ENCODE measurements around the gene PLA2G7. TPM values are rescaled to one million over a fixed set of nuclear protein-coding genes. Genes with fewer than 3 reads are reported as not detected.
"Not testable (repeated sequence)": the region's sequence is repeated elsewhere in the genome, so short reads cannot be mapped to it uniquely, and the experiment has no call there.

Gene PLA2G7
- total and polyA plus RNA-seq, 2 donors from 2014 or later, result 1.9 TPM; not detected in 1

DNA sequence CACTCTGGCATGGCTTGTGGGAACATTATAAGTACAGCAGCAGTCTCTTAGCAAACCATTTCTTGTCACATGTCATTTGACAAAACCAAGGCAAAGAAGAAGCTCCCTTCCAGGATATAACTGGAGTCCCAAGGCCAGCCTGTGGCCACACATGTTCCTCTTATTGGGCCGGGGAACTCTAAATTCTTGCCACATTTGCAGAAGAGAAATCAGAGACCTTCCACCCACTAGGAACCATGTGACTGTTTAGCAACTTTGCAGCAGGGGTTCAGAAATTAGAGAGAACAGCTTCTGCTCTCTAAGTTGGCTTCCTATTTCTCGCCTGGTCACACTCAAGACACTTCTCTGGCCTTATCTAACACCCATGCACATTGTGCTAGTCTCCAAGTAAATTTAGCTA is 37.6 kb upstream of the PLA2G7 start:
- Histone ChIP-seq H3K4me3 (ENCODE audit: low read length in 3 of 3) (no peak overlapping the region), H3K27me3 (ENCODE audit: control insufficient read depth, insufficient read depth, low read length) (no peaks in the 10 kb centered on the region), H3K27ac (ENCODE audit: low read depth in 2 of 2, low read length in 2 of 2) (no peak overlapping the region), H3K36me3 (ENCODE audit: control insufficient read depth in 2 of 3, insufficient read depth in 3 of 3, low read length in 3 of 3) (no peaks in the 10 kb centered on the region), H3K4me1 (ENCODE audit: control insufficient read depth in 2 of 3, insufficient read depth in 2 of 3, low read depth in 1 of 3, low read length in 3 of 3) (no peaks in the 10 kb centered on the region), H3K9ac (ENCODE audit: low read length in 3 of 3) (no peak overlapping the region), H3K9me3 (ENCODE audit: control insufficient read depth in 2 of 3, insufficient read depth in 1 of 3, low read length in 3 of 3) (no peaks in the 10 kb centered on the region)
- no peak for FAIRE-seq
- DNase-seq, result peak in 1 of 5 donors; percentile 19
- intact Hi-C loops (cut with DNase I), result no loop called here
- TF ChIP-seq, protein P1, sequence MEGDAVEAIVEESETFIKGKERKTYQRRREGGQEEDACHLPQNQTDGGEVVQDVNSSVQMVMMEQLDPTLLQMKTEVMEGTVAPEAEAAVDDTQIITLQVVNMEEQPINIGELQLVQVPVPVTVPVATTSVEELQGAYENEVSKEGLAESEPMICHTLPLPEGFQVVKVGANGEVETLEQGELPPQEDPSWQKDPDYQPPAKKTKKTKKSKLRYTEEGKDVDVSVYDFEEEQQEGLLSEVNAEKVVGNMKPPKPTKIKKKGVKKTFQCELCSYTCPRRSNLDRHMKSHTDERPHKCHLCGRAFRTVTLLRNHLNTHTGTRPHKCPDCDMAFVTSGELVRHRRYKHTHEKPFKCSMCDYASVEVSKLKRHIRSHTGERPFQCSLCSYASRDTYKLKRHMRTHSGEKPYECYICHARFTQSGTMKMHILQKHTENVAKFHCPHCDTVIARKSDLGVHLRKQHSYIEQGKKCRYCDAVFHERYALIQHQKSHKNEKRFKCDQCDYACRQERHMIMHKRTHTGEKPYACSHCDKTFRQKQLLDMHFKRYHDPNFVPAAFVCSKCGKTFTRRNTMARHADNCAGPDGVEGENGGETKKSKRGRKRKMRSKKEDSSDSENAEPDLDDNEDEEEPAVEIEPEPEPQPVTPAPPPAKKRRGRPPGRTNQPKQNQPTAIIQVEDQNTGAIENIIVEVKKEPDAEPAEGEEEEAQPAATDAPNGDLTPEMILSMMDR (IDR thresholded peaks at IDR 0.05; ENCODE audit: borderline replicate concordance, extremely low read depth, insufficient read depth), result no peak

DNA sequence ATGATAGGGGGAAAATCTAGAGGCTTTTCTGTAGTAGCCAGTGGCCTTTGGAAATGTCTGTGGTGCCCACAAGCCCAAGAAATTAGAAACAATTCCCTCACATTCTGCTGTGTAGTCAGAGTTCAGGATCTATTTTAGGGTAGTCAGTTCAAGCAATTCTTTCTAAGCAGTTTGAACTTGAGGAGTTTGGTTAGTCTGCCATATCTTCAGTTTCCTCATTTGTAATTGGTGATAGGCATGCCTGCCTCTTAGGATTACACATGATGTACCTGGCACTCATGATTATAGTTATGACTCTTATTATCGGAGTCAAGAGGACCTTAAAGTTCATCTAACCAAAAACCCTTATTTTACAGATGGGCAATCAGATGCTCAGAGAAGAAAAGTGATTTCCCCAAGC is 36.8 kb upstream of the PLA2G7 start:
- FAIRE-seq, result no peak

DNA sequence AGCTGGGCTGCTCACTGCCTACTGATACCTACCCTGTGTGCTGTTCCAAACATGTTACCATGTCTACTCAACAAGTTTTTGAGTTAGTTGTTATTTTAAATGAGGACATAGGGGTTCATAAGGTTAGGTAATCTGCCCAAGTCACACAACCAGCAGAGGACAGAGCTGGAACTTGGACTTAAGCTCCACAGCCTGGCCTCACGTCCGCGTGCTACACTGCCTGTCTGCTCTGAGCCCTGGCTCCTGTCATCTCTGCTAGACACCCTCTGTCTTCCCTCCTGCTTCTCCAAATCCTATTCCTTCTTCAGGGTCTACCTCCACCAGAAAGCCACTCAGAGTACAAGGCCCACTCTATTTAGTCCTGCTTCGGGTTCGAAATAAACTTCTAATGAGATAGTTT is 29.8 kb upstream of the PLA2G7 start:
- intact Hi-C loops (cut with DNase I), result no loop called here
- H3K27ac ChIP-seq (ENCODE audit: low read depth in 2 of 2, low read length in 2 of 2), result no peak overlapping the region
- no peaks in the 10 kb centered on the region for H3K4me1 ChIP-seq (ENCODE audit: control insufficient read depth in 2 of 3, insufficient read depth in 2 of 3, low read depth in 1 of 3, low read length in 3 of 3)
- TF ChIP-seq, protein P1 (IDR thresholded peaks at IDR 0.05; ENCODE audit: borderline replicate concordance, extremely low read depth, insufficient read depth), result no peak
- no peak for DNase-seq
- H3K4me3 ChIP-seq (ENCODE audit: low read length in 3 of 3), result no peak overlapping the region
- no peaks in the 10 kb centered on the region for H3K9me3 ChIP-seq (ENCODE audit: control insufficient read depth in 2 of 3, insufficient read depth in 1 of 3, low read length in 3 of 3)
- no peak for FAIRE-seq
- H3K27me3 ChIP-seq (ENCODE audit: control insufficient read depth, insufficient read depth, low read length), result no peaks in the 10 kb centered on the region
- no peak overlapping the region for H3K9ac ChIP-seq (ENCODE audit: low read length in 3 of 3)
- H3K36me3 ChIP-seq (ENCODE audit: control insufficient read depth in 2 of 3, insufficient read depth in 3 of 3, low read length in 3 of 3), result no peaks in the 10 kb centered on the region

More for the DNA sequence above, 36.8 kb upstream of the PLA2G7 start:
- TF ChIP-seq, protein P1 (IDR thresholded peaks at IDR 0.05; ENCODE audit: borderline replicate concordance, extremely low read depth, insufficient read depth), result no peak
- Histone ChIP-seq H3K36me3 (ENCODE audit: control insufficient read depth in 2 of 3, insufficient read depth in 3 of 3, low read length in 3 of 3) (no peaks in the 10 kb centered on the region), H3K27me3 (ENCODE audit: control insufficient read depth, insufficient read depth, low read length) (no peaks in the 10 kb centered on the region), H3K4me3 (ENCODE audit: low read length in 3 of 3) (no peak overlapping the region), H3K27ac (ENCODE audit: low read depth in 2 of 2, low read length in 2 of 2) (no peak overlapping the region), H3K9ac (ENCODE audit: low read length in 3 of 3) (no peak overlapping the region), H3K9me3 (ENCODE audit: control insufficient read depth in 2 of 3, insufficient read depth in 1 of 3, low read length in 3 of 3) (no peaks in the 10 kb centered on the region), H3K4me1 (ENCODE audit: control insufficient read depth in 2 of 3, insufficient read depth in 2 of 3, low read depth in 1 of 3, low read length in 3 of 3) (no peaks in the 10 kb centered on the region)
- intact Hi-C loops (cut with DNase I), result no loop called here
- no peak for DNase-seq

DNA sequence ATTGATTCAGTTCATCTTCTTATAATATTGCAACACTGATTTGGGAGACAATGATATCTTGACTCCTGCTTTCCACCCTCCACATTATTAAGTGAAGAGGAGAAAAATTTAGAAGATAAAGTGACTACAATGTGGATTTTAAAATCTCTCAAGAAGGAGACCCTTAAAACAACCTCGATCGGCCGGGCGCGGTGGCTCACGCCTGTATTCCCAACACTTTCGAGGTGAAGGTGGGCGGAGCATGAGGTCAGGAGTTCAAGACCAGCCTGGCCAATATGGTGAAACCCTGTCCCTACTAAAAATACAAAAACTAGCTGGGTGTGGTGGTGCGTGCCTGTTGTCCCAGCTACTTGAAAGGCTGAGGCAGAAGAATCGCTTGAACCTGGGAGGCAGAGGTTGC is 29.1 kb upstream of the PLA2G7 start:
- H3K9me3 ChIP-seq (ENCODE audit: control insufficient read depth in 2 of 3, insufficient read depth in 1 of 3, low read length in 3 of 3); intact Hi-C loops (cut with DNase I); FAIRE-seq; H3K4me3 ChIP-seq (ENCODE audit: low read length in 3 of 3); H3K36me3 ChIP-seq (ENCODE audit: control insufficient read depth in 2 of 3, insufficient read depth in 3 of 3, low read length in 3 of 3); DNase-seq; H3K4me1 ChIP-seq (ENCODE audit: control insufficient read depth in 2 of 3, insufficient read depth in 2 of 3, low read depth in 1 of 3, low read length in 3 of 3); H3K27me3 ChIP-seq (ENCODE audit: control insufficient read depth, insufficient read depth, low read length); H3K27ac ChIP-seq (ENCODE audit: low read depth in 2 of 2, low read length in 2 of 2); H3K9ac ChIP-seq (ENCODE audit: low read length in 3 of 3): not testable (repeated sequence)
